ENCODE measurements around the gene ASB13.

ASB13 gene

GRCh38 chr10:5681930-5682329, 15.5 kb upstream of the ASB13 start:
- no peak for DNase-seq (ENCODE audit: extremely low read depth, insufficient read length)
- no peak for TF ChIP-seq CTCF (IDR thresholded peaks at IDR 0.05; ENCODE audit: insufficient read depth, low read length, poor library complexity, severe bottlenecking)
- no peaks in the 10 kb centered on the region for H3K36me3 ChIP-seq (ENCODE audit: control insufficient read depth, insufficient read depth, low read length)
- H3K27me3 ChIP-seq (replicated peaks; ENCODE audit: control insufficient read depth, insufficient read depth, low read length): no peaks in the 10 kb centered on the region; the same call in 1 of the 2 replicates
- H3K4me3 ChIP-seq (replicated peaks; ENCODE audit: low read depth, low read length): no peak overlapping the region

- Histone ChIP-seq H3K4me3 (replicated peaks; ENCODE audit: low read depth, low read length) (no peak overlapping the region), H3K36me3 (ENCODE audit: control insufficient read depth, insufficient read depth, low read length) (no peaks in the 10 kb centered on the region), H3K27me3 (replicated peaks; ENCODE audit: control insufficient read depth, insufficient read depth, low read length) (no peaks in the 10 kb centered on the region; the same call in 1 of the 2 replicates)
- no peak for TF ChIP-seq CTCF (IDR thresholded peaks at IDR 0.05; ENCODE audit: insufficient read depth, low read length, poor library complexity, severe bottlenecking)
- DNase-seq (ENCODE audit: extremely low read depth, insufficient read length): no peak
These were observed 13.2 kb upstream of the ASB13 start for GRCh38 chr10:5679606-5680005.

- no peak for DNase-seq (ENCODE audit: extremely low read depth, insufficient read length)
- Histone ChIP-seq H3K4me3 (replicated peaks; ENCODE audit: low read depth, low read length) (no peak overlapping the region), H3K36me3 (ENCODE audit: control insufficient read depth, insufficient read depth, low read length) (no peaks in the 10 kb centered on the region), H3K27me3 (replicated peaks; ENCODE audit: control insufficient read depth, insufficient read depth, low read length) (no peaks in the 10 kb centered on the region; the same call in 1 of the 2 replicates)
- no peak for TF ChIP-seq CTCF (IDR thresholded peaks at IDR 0.05; ENCODE audit: insufficient read depth, low read length, poor library complexity, severe bottlenecking)
These were observed 12.6 kb upstream of the ASB13 start for GRCh38 chr10:5679037-5679435.

GRCh38 chr10:5678397-5679036, 12.1 kb upstream of the ASB13 start:
- no peaks in the 10 kb centered on the region for H3K36me3 ChIP-seq (ENCODE audit: control insufficient read depth, insufficient read depth, low read length)
- DNase-seq (ENCODE audit: extremely low read depth, insufficient read length): no peak
- H3K27me3 ChIP-seq (replicated peaks; ENCODE audit: control insufficient read depth, insufficient read depth, low read length): no peaks in the 10 kb centered on the region; the same call in 1 of the 2 replicates
- TF ChIP-seq CTCF (IDR thresholded peaks at IDR 0.05; ENCODE audit: insufficient read depth, low read length, poor library complexity, severe bottlenecking): no peak
- H3K4me3 ChIP-seq (replicated peaks; ENCODE audit: low read depth, low read length): no peak overlapping the region

- Histone ChIP-seq H3K27me3 (replicated peaks; ENCODE audit: control insufficient read depth, insufficient read depth, low read length) (peaks cover 3% of the 10 kb centered on the region), H3K36me3 (ENCODE audit: control insufficient read depth, insufficient read depth, low read length) (no peaks in the 10 kb centered on the region), H3K4me3 (replicated peaks; ENCODE audit: low read depth, low read length) (no peak overlapping the region)
- no peak for TF ChIP-seq CTCF (IDR thresholded peaks at IDR 0.05; ENCODE audit: insufficient read depth, low read length, poor library complexity, severe bottlenecking)
- no peak for DNase-seq (ENCODE audit: extremely low read depth, insufficient read length)
These were observed 4.4 kb upstream of the ASB13 start for GRCh38 chr10:5670662-5671375.

Data from GM06990 (cell line).